HG02870 (cell line): ENCODE data around the gene CCDC87.
A peak's percentile ranks its signal among the peaks of the same experiment; 100 is the strongest.
"Not testable (repeated sequence)": the region's sequence is repeated elsewhere in the genome, so short reads cannot be mapped to it uniquely, and the experiment has no call there.

Source experiments
- ATAC-seq: cut with Tn5 transposase; IDR thresholded peaks from one replicate; pipeline ENCODE4 v1.9.1; 2021; ENCODE audit warnings: mild to moderate bottlenecking, moderate library complexity; ENCODE audit not compliant: unreplicated experiment

Gene CCDC87

DNA sequence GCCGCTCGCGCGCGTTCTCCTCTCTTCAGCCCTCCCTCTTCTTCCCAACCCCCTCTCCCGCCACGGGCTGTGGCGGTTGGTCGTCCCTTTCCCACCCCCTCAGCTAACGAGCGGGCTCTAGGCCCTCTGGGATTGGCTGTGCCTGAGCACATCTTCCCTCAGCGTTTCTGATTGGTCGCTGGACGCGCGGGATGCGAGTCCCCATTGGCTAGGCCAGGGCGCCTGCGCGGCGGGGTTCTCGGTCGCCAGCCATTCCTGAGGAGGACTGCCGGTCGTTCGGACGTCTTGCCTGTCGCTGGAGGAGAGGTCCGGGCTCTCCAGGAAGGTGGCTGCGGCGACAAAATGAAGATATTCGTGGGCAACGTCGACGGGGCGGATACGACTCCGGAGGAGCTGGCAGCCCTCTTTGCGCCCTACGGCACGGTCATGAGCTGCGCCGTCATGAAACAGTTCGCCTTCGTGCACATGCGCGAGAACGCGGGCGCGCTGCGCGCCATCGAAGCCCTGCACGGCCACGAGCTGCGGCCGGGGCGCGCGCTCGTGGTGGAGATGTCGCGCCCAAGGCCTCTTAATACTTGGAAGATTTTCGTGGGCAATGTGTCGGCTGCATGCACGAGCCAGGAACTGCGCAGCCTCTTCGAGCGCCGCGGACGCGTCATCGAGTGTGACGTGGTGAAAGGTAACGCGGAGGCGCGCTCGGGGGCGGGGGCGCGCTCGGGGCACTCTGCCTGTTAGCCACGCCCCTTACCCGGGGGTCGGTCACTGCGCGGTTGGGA is 23.7 kb upstream of the CCDC87 start, which contains the start of gene RBM14:
Gene RBM14, plus strand, starts transcription at position 252 of the 776 bp plus-strand sequence. Its CDS starts 91 bp downstream, at position 343.
- ATAC-seq = peak; percentile 87

DNA sequence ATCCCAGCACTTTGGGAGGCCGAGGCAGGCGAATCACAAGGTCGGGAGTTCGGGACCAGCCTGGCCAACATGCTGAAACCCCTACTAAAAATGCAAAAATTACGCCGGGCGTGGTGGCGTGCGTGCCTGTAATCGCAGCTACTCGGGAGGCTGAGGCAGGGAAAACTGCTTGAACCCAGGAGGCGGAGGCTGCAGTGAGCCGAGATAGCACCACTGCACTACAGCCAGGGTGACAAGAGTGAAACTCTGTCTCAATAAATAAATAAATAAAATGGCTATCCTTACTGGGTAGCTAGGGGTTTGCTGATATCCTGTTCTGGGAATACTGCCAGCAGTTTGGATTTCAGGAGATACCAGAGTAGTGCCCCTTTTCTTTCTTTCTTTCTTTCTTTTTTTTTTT is 21.2 kb upstream of the CCDC87 start:
- no peak for ATAC-seq

DNA sequence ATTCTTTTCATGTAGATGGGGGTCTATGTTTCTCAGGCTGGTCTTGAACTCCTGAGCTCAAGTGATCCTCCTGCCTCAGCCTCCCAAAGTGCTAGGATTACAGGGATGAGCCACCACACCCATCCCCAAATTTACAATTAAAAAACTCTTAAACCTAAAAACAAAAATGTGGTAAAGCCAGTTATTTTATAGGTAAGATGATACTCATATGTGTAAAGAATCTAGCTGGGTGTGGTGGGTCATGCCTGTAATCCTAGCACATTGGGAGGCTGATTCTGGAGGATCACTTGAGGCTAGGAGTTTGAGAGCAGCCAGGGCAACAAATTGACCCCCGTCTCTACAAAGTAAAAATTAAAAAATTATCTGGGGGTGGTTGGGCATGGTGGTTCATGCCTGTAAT is 19.6 kb upstream of the CCDC87 start:
- no peak for ATAC-seq

DNA sequence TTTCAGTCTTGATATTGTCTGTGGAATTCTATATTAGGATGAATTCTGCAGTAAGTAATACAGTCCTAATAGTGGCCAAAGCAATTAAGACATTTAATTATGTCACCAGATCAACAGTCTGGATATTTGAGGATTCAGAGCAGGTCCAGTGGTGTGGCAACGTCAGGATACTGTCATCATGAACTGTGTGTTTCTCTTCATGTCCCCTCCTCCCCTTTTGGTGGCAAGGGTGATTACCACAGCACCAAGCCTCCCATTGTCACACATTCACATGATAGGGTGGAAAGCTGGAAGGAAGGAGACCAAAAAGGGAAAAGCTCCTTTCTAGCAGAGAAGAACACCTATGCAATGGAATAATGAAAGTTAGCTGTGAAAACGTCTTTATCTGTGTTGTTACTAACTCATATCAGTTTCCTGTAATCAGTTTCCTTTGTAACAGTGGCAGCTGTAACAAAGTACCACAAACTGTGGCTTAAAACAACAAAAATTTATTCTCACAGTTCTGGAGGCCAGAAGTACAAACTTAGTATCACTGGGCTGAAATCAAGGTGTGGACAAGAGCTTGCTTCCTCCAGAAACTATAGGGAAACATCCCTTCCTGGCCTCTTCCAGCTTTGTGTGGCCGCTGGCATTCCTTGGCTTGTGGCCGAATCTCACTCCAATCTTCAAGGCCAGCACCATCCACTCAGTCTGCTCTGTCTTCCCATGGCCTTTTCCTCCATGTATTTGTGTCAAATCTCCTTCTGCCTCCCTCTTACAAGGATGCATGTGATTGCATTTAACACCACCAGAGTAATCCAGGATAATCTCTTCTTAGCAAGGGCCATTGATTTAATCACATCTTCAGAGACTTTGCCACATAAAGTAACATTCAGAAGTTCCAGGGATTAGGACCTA is 17.1 kb upstream of the CCDC87 start:
- no peak for ATAC-seq

DNA sequence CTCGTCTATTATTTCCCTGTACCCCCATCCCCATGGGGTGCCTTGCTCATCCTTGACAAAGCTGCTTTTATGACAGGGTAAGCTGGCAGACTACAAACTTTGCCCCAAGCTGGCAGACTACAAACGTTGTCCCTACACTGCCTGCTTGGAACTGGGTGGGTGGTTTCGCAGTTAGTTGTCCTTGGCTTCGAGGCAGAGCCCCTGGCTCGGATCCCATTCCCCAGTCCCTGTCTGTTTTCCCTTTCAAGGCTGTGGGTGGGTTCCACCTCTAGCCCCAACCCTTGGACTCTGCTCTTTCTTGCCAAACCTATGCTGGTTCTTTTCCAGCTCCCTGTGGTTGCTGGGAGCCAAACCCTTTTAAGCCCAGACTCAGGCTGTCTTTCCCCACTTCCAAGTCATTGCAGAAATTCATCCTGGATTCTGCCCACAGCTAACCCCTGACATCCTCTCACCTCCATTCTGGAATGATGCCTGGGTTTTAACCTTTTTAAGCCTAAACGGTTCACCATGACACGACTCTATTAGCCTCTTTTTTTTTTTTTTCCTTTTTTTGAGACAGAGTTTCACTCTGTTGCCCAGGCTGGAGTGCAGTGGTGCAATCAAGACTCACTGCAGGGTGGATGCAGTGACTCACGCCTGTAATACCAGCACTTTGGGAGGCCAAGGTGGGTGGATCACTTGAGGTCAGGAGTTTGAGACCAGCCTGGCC is 14.4 kb upstream of the CCDC87 start:
- ATAC-seq = no peak

DNA sequence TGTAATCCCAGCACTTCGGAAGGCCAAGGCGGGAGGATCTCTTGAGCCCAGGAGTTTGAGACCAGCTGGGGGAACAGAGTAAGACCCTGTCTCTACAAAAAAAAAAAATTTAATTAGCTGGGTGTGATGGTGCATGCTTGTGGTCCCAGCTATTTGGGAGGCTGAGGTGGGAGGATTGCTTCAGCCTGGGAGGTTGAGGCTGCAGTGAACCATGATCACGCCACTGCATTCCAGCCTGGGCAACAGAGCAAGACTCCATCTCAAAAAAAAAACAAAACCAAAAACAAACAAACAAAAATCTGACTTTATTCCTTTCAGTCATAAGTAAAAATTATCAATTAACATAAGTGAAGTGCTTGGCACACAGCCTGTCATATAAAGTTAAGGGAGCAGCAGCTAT is 13.7 kb upstream of the CCDC87 start:
- not testable (repeated sequence) for ATAC-seq

DNA sequence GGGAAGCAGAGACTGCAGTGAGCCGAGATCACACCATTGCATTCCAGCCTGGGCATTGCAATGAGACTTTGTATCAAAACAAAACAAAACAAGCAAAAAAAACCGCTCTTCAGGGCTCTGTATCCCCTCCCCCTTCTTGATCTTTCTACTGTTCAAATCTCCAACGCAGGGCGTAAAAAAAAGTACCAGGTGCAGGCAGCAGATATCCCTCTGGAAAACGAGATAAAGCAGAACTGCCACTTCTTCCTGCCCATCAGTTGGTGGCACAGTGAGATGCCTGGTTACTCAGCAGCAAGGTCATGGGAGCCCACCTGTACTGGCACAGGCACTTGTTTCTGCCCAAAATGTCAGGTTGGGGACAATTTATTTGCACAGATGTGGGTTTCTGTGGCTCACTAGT is 11.3 kb upstream of the CCDC87 start:
- ATAC-seq = no peak

DNA sequence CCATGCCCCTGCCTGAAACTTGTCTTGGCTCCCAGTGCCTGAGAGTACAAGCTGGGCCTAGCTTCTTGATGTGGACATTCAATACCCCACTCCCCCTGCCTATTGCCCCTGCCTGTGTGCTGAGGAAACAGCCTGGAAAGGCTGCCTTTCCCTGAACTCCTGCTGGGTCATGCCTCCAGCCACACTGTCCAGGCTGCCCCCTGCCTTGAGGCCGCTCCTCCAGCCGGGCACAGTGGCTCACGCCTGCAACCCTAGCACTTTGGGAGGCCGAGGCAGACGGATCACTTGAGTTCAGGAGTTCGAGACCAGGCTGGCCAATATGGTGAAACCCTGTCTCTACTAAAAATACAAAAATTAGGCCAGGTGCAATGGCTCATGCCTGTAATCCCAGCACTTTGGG is 10.2 kb upstream of the CCDC87 start:
- ATAC-seq = no peak

DNA sequence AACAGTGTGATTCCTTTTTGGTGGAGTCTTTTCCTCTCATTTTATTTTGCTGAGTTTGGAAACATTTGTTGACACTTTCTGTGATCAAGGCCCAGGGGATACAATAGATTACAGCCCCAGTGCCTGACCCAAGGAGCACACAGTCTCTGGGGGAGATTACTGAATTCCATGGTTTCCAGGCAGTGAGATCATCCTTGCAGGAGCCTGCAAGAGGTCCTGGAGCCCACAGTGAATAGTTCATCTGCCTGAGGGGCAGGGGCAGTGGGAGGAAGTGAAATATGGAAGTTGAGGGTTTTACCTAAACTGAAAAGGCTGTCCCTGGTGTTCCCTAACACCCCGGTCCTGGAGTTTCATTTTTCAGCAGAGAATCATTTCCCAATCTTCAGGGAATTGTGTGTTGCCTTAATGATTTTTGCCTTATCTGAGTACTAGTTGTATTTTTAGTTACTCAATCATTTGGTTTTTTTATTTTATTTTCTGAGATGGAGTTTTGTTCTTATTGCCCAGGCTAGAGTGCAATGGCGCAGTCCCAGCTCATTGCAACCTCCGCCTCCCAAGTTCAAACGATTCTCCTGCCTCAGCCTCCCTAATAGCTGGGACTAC is 7.9 kb upstream of the CCDC87 start:
- ATAC-seq = no peak

DNA sequence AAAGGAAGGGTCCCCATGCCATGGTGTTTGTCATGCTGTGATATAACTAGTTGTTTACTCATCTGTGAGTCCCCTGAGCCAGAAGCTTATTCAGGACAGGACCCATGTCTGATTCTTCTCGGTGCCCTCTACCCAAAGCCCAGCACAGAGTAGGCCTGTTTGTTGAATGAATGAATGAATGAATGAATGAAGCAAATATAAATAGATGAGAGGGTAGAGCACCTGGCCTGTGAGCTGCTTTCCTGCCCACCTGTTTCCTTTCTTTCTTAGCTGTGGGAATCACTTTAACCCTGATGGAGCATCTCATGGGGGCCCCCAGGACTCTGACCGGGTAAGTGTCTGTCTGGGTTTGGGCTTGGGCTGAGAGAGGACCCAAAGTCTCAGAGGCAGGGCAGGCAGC is 7.4 kb upstream of the CCDC87 start:
- ATAC-seq = no peak

DNA sequence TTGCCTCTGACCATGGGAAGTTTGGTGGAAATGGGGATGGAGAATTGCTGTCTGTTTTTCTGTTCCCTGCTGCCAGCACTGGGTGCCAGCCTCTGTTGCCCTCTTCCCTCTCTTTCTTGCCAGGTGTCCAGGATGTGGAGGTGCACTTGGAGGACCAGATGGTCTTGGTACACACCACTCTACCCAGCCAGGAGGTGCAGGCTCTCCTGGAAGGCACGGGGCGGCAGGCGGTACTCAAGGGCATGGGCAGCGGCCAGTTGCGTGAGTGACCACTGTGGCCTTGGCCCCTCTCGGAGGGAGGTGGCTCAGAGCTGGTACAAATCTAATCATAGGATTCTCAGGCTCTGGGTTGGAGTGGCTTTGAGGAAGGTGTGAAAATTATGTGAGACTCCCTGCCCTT is 6.1 kb upstream of the CCDC87 start:
- ATAC-seq = no peak

DNA sequence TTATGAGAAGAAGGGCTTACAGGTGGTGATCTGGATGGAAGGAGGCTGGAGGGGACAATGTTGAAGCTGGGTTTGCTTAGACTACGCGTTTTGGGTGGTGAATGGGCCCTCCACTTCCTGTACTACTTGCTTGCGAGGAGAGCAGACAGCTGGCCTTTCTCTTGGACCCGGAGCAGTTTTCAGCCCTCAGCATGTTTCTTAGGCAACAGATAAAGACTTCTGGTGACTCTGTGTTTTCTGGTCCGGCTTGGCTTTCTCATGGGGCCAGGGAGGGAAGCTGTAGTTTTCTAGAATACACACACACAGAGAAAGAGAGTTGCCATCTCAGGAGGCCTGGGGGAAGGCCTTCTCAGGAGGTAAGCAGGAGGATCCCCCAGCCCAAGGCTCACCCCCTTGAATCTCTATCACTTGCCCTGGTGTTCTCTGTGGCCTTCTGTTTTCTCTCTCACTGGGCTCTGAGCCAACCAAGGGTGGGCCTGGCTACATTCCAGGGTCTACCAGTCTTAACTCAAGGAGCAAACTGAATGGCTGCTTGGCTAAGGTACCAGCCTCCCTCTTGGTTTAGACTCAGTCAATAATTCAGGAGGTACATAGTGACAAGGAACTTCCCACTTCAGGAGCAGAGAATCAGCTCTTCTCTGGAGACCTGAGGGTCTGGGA is 2.5 kb upstream of the CCDC87 start:
- ATAC-seq = no peak

DNA sequence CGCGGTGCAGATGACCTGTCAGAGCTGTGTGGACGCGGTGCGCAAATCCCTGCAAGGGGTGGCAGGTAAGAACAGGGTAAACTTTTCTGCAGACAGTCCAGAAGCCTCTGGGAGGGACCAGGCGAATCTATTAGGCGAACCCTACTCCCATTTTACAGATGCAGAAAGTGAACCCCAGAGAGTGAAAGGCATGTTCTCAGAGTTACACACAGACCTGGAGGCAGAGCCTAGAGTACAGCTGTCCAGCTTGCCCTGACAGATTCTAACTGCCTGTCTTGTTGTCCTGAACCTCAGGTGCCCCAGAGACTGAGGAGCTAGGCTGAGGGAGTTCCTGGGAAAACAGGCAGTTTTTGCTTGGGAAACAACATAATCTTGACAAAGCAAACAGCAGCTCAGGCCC is 787 bp upstream of the CCDC87 start:
- no peak for ATAC-seq

DNA sequence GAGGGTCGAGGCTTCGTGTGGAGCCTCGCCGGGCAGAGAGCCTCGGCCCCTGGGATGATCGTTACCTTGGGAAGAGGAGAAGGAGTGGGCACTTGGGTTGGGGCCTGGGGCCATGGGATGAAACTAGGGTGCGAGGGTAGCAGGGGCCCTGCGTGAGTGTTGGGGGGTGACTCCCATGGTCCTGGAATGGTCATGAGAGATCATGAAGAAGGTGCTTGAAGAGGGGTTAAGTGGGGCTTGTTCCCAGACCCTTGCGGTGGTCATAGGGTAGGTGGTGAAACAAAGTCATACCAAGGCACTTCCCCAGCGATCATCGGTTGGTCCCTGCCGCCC is 406 bp upstream of the CCDC87 start:
- ATAC-seq = peak; percentile 13

DNA sequence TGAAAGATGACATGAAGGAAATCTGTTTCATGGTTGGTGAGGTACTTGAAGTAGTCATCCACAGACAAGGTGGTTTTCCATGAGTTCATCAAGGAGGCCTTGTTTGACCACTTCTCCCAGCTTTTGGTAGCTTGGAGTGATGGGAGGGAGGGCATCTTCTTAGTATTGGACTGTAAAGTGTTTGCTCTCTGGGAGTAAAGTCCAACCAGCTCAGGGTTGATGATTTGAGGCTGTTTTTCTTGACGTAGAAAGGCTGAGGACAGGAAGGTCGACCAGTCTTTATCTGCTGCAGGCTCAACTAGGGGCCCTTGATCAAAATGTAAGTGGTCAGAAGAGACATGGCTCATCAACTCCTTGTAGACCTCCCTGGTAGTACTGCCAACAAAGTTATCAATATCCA is 1.7 kb downstream of the CCDC87 start:
- ATAC-seq = no peak

DNA sequence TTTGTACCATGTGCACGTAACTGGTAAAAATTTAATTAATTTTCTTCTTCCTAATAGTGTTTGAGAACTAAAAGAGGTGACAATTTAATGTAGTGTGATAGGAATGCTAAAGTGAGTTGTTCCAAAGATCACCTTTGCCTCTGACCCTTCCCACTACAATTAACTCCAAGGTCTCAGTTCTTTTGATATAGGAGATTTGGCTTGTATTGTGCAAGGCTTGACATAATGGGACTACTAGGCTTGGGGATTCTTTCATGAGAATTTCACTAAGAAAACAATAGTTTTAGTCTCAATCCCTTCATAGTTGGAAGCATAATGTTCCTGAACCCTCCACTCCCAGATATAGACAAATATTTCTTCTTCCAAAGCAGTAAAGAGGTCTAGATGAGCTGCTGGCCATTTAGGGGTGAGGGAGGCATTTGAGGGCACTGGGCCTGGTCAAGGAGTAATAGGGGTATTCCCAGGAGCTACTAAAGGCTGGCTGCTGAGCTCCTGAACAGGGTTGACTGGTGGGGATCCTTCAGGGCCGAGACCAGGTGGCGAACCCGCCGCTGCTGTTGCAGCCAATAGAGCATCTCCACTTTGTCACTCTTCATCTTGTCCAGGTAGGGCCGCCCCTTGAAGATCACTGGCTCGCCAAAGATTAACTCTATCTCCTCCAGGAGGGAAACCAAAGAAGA is 2.7 kb downstream of the CCDC87 start:
- ATAC-seq = no peak

DNA sequence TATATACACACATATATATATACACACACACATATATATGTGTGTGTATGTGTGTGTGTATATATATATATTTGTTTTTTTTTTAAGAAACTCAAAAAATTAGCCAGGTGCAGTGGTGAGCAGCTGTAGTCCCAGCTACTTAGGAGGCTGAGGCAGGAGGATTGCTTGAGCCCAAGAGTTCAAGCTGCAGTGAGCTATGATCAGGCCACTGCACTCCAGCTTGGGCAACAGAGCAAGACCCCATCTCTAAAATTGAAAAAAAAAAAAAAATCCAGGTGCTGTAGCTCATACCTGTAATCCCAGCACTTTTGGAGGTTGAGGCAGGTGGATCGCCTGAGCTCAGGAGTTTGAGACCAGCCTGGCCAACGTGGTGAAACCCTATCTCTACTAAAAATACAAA is 3.5 kb downstream of the CCDC87 start:
- not testable (repeated sequence) for ATAC-seq

DNA sequence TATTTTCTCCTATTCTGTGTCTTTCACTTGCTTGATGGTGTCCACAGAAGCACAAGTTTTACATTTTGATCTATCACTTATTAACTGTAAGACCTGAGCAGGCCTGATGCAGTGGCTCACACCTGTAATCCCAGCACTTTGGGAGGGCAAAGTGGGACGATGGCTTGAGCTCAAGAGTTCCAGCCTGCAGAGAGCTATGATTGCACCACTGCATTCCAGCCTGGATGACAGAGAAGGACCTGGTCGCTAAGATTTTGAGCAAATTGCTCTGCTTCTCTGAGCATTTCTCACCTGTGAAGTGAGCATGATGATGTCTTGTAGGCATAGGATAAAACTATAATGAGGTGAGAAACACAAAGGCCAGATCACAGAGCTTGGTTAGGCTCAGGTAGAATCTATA is 6.7 kb downstream of the CCDC87 start:
- ATAC-seq = no peak

DNA sequence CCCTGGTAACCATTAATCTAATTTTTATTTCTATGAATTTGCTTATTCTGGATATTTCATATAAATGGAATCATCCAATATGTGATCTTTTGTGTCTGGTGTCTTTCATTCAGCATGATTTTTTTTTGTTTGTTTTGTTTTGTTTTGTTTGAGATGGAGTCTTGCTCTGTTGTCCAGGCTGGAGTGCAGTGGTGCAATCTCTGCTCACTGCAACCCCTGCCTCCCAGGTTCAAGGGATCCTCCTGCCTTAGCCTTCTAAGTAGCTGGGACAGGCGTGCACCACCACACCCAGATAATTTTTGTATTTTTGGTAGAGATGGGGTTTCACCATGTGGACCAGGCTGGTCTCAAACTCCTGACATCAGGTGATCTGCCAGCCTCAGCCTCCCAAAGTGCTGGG is 7.4 kb downstream of the CCDC87 start:
- ATAC-seq = not testable (repeated sequence)

DNA sequence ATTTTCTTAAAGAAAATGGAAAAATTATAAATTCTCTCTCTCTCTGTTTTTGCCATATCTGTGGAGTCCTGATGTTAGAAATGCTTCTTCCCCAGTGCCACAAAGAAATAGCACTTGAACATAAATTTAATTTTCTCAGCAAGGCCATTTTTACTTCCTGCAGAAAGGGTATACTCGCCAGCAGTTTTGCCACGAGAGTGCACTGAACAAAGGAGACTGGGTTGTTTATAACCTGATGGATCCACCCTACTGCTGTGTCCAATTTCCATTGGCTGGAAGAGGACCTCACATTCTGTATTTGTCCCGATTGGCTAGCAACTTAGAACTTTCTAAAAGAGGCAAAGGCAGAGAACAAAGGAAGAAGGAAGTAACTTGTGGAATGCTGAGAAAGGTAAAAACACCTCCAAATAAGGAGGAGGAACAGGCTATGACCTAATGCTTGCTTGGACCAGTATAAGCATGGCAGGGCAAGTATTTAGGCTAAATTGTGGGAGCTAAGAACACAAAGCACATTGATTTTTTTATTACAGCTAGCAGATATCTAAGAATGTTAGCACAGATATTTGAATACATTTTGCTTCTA is 10.2 kb downstream of the CCDC87 start:
- not testable (repeated sequence) for ATAC-seq
